CD4-positive, alpha-beta T cell treated with Interleukin-1 beta for 1 hour (primary cell): ENCODE data around the gene FRMD1.

Source experiments
- DNase-seq, 2 donors: peaks; one replicate each; pipeline ENCODE4 v3.0.0-alpha.2; 2020 to 2022

Gene FRMD1

DNA sequence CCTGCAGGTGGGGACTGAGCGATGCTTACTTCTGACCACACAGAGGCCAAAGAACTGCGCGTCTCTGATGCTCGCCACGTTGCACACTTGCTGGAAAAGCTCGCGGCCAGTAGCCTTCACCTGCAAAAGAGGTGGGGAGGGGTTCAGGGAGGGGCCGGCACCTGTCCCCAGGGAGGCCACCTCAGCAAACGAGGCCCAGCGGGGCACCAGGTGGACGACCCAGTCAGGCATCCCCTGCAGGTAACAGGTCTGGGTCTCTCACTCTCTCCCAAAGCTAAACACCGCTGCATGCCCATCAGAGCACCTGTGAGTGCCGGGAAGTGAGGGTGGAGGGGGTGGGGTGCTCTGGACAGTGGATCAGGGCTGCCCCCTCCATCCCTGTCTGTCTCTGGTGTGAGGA, 3.8 kb downstream of the FRMD1 start:
- no peak for DNase-seq

DNA sequence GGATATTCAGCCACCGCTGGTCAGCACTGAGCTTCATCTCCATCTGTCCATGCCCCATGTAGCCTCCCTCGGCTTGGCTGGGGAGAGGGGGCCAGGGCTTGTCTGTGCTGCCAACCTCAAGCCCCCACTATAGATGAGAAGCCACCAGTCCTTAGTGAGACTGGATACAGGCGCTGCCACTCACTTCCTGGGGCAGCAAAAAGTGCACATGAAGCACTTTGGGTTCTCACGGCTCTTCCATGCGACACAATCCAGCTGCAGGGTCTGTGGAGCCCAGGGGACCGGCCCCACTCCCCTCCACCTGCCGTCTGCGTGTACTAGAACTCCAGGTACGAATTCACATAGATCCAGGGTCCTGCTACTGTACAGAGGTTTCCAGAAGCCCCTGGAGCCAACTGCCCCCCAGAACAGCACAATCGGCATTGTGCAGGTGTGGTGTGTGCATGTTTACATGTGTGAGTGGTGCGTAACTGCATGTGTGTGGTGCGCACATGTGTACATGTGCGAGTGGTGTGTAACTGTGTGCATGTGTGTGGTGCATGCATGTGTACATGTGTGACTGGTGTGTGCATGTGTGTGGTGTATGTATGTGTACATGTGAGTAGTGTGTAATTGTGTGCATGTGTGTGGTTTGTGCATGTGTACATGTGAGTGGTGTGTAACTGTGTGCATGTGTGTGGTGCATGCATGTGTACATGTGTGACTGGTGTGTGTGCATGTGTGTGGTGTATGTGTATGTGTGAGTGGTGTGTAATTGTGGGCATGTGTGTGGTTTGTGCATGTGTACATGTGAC, 4.9 kb downstream of the FRMD1 start:
- DNase-seq = no peak

DNA sequence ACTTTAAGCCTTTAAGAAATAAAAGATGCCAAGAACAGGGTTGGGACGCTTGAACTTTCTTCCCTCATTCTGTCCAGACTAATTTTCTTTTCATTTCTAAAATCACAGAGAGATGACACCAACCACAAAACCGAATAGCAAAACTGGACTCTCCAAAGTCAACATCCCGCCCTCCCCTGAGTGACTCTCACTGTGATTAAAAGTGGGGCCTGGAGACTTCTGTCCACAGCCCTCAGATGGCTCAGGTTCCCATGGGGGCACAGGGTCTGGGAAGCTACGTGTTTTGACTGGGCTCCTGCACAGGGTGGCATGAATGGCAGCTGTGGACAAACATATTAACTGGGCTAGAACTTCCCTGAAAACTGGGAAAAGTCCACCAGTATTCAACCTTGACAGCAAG, 6.3 kb downstream of the FRMD1 start:
- DNase-seq = no peak

DNA sequence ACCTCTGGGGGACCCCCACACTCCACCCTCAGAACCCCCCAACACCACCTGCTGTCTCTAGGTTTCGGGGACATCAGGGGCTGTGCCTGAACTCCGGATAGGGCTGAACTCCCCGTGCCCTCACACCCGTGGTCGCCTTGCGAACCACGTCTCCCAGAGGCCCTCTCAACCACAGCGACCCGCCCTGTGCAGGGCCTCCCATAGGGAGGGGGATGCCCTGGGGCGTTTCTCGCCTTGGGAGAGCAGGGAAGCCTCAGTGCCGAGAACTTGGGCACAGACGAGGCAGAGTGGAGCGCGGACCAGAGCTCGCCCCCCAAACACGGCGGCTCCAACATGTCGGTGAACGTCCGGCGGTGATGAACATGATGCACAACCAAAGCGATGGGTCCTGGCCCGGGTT, 6.8 kb downstream of the FRMD1 start:
- DNase-seq = no peak

DNA sequence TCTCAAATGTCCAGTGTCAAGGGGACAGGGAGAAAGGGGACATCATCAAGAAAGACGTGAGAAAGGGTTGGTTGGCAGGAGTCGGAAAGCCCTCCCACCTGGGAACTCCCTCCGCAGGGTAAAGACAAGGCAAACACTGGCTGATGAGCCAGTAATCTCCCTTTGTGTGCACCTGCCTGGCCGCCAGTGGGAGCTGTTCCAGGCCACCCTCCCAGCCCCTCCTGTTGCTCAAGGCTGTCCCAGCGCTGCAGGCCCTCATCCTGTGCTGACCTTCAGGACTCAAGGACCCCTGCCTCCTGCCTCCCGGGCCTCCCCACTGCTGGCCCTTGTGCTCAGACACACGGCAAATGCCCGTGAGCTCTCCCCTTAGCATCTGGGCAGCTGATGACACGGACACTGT, 7.4 kb downstream of the FRMD1 start:
- DNase-seq = no peak

DNA sequence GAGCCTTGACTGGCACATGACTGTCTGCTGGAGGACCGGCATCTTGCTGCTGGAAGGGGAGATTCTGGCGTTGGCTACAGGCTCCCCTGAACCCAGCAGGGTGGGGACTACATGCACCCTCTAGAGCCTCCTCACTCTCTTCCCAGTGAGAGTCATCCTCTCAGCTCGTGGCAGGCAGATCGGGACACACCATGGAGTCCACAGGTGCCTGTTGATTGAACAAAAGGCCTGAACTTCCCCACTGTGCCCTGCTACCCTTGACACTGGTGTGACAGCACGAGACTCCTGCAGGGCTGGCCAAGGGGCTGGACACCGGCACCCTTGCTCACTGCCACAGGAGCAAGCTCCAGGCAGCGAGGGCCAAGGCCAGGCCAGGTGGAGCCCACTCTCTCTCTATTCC, 8.2 kb downstream of the FRMD1 start:
- no peak for DNase-seq

DNA sequence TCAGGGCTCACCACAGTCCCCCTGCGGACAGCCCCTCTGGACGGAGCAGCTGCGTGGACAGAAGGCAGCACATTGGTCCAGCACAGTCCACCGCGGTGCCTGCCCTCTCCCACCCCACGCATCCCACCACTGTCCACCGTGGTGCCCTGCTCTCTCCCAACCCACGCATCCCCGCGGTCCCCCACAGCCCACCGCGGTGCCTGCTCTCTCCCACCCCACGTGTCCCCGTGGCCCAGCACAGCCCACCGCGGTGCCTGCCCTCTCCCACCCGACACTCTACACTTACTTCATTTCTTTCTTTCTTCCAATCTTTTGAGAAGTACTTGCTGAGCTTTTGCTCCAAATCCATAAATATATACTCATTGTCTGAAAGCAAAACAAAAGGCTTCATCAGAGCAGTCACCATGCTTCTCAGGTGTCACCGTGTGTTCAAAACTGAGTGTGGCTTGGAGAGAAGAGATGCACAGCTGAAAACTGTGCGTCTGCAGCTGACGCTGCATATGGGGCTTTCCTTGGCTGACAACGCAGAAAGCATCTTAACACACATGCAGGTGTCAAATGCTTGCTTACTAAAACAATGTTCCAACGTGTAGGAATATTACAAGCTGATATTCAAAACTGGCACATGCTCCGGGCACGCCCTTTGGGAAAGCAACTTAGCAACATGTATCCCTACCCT, 11.8 kb downstream of the FRMD1 start:
- DNase-seq = no peak

DNA sequence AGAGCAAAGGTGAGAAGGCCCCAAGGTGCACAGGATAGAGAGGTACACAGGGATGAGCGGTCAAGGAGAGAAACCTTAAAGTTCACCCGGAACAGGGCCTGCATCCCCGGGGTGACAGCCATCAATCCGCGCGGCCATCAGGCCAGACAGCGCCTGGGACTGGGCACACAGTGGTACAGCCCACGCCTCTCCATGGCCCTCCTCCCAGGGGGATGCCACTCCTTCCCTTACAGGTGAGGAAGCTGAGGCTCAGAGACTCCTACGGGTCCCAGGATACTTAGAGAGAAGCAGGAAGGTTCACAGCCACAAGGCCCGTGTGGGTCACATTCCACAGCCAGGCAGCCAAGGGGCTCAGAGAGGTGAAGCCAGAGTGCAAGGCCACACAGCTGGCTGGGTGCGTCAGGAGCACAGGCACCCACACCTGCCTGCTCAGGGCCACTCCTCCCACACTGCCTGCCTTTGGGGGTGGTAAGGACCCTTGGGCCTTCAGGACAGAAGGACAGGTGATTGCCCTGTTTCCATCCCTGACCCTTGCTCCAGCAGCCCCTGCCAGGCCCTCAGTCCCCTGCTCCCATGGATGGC, 14.7 kb downstream of the FRMD1 start:
- no peak for DNase-seq

DNA sequence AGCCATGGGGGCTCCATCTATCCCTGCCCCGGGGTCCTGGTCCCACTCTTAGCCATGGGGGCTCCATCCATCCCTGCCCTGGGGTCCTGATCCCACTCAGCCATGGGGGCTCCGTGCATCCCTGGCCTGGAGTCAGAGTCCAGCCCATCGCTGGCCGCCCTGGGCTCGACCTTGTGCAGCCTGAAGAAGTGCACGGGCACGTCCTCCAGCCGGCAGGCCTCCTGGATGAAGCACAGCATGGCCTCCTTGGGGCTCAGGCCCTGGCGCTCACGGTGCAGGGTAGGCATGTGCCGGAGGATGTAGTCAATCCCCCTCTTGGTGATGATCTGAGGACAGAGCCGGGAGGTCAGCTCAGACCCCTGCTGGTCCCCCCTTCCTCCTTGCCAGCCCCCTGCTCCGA, 15.6 kb downstream of the FRMD1 start:
- DNase-seq = no peak

DNA sequence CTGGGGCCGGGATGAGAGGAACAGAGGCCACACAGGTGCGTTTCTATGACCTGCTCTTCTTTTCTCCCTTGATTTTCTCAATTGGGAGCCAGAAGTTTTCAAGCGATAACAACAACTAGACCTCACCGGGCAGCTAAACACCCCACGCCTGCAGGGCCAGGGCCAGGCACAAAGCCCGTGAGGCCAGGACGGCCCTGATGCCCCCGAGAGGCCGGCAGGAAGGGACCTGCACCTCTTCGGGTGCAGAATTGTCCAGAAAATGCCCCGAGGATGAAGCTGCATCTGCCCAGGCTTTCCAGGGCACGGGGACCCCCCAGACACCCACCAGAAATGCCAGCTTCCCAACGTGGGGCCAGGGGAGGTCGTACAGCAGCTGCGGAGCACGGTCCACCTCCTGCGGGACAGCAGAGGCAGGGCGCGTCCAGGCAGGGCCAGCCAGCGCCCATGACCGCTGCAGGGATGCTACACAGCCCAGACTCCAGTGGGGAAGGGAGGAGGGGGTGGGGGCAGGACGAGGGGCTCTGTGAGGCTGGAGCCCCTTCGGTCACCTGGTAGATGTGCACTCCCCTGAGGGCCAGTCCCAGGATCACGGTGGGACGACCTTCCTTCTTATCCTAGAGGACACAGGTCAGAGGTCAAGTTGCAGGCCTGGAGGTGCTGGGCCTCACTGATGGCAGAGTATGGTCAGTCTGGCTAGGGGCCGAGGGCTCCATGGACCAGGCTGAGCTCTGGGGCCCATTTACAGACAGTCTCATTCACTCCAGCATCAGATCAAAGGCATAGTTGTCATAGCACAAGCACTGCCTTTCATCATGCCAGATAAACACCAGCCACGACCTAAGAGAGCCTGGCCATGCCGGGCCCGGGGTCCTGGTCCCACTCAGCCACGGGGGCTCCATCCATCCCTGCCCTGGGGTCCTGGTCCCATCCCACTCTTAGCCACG, 16.4 kb downstream of the FRMD1 start:
- DNase-seq = no peak

DNA sequence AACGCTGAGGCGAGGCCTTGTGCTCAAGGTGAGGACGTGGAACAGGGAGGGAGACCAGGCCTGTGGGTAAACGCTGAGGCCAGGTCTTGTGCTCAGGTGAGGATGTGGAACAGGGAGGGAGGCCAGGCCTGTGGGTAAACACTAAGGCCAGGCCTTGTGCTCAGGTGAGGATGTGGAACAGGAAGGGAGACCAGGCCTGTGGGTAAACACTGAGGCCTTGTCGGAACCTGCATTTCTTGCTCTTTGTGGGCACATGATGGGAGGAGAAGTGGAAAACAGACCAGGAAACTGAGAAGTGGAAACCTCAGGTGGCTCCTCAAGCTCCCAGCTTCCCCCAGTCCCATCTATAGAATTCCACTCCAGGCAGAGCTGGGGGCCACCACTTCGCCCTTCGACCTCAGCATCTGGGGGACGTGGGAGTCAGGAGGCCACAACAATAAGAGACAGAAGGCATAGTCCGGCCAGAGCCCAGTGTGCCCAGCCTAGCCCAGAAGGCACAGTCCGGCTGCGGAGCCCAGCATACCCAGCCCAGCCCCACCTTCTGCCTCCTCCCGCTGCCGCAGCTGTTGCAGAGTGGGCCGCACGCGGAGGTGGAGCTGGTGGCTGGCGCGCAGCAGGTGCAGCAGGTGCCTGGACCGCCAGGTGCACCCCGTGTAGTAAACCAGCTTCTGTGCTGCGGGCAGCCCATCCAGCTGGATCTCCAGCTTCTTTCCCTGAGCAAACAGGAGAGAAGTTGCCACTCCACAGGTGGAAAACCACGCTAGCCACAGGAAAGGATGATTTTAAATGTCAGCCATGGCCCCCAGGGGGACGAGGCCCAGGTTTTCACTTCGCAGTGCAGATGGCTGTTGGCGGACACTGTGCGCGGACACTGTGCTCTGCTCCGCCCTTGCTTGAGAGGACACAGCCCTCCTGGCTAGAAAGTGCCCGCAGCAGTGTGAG, 17.5 kb downstream of the FRMD1 start:
- no peak for DNase-seq

DNA sequence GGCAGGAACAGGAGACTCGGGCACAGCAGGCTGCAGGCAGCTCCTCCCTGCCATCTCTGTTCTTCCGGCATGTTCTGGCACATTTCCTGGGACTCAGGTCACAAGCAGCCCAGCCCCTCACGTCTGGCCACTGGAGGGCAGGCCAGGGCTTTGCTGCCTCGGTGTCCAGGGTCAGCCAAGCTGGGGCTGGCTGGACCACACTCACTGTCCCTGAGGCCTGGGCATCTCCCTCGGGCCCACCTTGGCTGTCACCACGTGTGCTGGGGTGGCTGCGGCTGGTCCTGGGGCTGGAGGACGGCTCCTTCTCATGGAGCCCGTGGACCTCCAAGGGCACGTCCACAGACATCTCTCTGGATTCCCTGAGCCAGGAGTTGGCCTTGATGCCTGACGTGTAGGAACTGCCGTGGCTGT, 18.5 kb downstream of the FRMD1 start:
- no peak for DNase-seq

DNA sequence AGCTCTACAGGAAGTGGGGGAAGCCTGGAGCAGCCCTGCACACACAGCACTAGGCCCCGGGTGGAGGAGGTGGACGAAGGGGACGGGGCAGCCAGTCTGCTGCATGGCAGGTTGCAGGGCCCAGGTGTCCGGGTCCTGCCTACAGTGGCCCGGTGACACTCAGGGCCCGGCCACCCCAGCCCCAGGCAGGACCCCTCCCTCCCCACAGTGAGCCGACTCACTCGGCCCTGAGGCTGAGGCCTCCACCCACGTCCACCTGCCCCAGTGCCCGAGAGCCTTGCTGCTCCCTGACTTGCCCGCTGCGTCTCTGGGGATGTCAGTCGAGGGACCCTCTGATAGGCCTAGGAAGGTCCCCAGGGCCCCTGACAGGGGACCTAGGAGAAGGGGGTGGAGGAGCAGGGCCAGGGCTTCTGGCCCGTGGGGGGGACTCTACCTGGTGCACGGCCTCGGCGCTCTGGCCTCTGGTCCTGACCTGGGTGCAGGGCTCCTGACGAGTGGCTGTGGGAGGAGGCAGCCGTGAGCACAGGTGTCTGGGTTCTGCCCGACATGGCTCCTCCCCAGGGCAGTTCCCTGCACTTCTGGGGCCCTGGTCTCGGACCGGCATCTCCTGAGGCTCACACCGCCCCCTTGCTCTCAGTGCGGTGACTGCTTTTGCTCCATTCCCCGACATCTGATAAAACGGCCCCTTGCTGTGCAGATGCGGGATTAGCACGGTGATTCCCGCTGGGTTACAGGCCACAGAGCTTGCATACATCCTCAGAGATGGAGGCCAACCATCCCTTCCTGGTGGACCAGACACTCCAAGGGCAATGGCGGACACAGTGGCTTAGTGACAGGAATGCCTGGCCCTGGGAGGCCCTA, 20.1 kb downstream of the FRMD1 start:
- DNase-seq = no peak

DNA sequence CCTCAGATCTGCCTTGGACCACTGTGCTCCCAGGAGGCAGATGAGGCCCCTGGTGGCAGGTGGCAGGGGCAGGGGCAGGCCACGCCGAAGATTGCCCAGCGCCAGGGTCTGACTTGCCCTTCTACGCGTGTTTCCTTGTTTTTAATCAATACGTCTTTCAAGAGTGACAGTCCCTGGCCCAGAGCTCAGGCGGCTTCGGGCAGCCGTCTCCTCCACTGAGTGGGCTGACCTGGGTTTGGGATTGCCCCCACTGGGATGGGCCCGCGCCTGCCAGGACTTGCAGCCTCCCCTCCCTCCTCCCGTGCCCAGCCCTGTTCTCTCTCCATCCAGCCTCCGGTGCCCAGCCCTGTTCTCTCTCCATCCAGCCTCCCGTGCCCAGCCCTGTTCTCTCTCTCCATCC, 21.2 kb downstream of the FRMD1 start:
- no peak for DNase-seq

DNA sequence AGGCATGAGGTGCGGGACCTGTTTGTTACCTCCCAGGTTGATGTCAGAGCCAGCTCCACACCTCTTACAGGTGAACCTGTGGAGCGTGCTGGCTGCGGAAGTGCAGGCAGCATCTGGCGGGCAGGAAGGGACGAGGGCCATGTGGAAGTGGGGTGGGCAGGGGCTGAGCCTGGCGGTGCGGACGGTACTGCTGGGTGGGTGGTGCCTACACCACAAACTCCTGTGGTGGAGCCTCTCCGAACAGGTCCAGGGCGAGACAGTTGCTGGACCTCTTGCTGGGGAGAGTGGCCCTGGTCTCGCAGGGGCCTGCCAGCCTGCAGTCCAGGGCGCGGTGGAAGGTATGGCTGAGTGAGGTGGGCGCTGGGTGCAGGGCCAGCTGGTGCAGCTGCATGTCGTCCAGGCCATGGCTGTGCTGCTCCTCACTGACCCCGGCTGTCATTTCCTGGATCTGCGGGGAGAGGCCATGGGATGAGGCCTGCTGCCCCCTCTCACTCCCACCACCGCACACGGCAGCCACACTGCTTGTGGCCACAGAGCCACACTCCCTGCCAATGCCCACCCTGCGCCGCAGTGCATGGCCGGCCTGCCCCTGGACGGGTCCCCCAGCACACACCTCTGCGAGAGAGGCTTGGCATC, 22.0 kb downstream of the FRMD1 start:
- no peak for DNase-seq

DNA sequence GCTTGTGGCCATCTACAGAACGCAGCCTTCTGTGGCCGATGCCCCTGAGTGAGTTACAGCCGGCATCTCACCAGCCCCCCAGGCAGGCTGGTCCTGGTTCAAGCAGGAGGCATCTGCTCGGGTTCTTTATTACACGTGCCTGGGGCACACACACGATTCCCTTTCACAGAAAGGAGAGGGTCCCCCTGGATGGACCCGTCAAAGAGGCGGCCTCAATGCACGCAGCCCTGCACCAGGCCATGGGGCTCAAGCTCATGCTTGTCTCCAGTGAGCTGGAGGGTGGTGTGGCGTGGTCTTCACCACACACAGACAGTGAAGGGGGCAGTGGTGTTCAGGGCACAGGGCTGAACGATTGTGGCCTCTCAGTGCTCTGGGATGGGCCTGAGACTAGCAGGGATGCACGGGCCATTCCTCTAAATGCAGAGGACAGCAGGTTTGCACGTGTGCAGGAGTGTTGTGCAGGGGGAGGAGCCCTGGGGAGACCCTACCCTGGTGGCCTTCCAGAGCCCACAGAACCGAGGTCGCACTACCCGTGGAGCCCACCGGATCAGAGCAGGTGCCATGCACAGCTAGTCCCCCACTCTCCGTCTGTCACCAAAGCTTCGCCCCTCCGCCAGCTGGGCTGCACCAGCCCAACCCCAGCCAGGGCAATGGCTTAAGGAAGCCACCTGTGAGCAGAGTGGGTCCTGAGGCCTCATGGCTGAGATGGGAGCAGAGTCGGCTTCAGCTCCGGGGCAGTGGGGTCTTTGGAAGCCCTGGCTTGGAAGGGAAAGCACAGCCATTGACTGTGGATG, 23.1 kb downstream of the FRMD1 start:
- DNase-seq = no peak

DNA sequence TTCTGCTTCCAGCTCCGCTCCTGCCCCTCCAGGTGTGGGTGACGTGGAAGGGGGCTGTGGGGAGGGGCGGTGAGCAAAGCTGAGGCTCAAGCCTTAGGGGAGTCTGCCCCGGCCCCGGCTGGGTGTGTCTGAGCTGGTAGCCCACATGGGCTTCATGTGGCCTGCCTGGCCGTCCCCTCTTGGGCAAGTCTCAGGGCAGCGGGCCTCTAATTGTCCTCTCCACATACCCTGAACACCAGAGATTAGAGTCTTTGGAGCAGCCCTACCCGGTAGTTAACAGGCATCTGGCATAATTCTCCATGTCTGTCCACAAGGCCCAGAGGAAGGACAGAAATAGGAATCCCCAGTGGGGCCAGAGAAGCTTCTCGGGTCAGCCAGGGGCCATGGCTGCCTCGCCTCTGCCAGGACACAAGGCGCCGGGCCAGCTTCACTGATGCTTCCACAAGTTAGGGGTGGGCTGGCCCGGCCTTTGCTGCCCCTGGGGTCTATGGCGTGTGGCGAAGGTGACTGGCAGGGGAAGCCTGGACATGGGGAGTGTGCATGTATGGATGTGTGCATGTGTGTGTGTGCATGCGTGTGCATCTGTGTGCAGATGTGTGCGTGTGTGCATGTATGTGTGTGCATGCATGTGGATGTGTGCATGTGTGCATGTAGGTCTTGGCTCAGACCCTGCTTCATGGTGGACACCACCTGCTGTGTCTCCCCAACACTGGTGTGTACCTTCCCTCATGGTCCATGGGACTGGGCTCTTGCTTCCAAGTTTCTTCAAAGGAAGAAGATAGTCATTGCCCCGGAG, 24.0 kb downstream of the FRMD1 start:
- no peak for DNase-seq

DNA sequence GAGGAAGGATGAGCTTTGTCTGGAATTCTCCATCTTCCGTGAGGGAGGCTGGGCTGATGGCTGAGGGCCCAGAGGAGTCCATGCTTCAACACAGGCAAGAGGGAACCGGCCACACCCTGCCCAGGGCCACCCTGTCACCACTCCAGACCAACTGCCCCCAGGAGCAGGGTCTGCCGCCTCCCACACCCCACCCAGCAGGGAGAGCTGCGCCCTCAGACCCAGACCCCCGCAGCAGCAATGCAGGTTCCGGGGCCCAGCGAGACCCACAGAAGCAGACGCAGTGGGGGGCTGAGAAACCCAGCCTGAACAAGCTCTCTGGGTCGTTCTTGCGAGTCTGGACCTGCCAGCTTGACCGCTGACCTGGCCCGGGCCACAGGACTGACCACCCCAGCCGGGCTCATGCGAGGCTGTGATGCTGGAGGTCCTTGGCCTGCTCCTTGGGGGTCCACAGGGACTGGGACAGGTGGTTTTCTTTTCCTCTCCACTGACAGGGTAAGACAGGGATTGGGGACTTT, 25.0 kb downstream of the FRMD1 start:
- no peak for DNase-seq
